Lower leg skin (tissue), 3 donors: ENCODE data around the gene CACYBP.
A peak's percentile ranks its signal among the peaks of the same experiment; 100 is the strongest.

Experiments used
- POLR2A ChIP-seq, 2 donors: fragments of 450-650 bp; IDR thresholded peaks; one replicate each; pipeline ENCODE4 v1.6.1; 2016 to 2017; ENCODE audit warnings: antibody characterized with exemption in 2 of 2, mild to moderate bottlenecking in 1 of 2, moderate library complexity in 1 of 2
- TF ChIP-seq, protein P1 (sequence below), 3 donors: fragments of 450-650 bp; IDR thresholded peaks; one replicate each; pipeline ENCODE4 v1.5.1; 2016; ENCODE audit warnings: antibody characterized with exemption in 3 of 3, mild to moderate bottlenecking in 3 of 3, moderate library complexity in 2 of 3

GRCh38 chr1:175023043-175023921, 23.5 kb downstream of the CACYBP start, which contains the start of gene MRPS14:
- TF ChIP-seq, protein P1, sequence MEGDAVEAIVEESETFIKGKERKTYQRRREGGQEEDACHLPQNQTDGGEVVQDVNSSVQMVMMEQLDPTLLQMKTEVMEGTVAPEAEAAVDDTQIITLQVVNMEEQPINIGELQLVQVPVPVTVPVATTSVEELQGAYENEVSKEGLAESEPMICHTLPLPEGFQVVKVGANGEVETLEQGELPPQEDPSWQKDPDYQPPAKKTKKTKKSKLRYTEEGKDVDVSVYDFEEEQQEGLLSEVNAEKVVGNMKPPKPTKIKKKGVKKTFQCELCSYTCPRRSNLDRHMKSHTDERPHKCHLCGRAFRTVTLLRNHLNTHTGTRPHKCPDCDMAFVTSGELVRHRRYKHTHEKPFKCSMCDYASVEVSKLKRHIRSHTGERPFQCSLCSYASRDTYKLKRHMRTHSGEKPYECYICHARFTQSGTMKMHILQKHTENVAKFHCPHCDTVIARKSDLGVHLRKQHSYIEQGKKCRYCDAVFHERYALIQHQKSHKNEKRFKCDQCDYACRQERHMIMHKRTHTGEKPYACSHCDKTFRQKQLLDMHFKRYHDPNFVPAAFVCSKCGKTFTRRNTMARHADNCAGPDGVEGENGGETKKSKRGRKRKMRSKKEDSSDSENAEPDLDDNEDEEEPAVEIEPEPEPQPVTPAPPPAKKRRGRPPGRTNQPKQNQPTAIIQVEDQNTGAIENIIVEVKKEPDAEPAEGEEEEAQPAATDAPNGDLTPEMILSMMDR (IDR thresholded peaks at IDR 0.05): no peak
- peak in 1 of 2 donors; percentile 14 for TF ChIP-seq POLR2A (IDR thresholded peaks at IDR 0.05)
